HEK293T (cell line): ENCODE data around the gene PRXL2C.

ENCODE experiments used
- BHLHE40 ChIP-seq: fragments of 450-650 bp; IDR thresholded peaks from 2 replicates; pipeline ENCODE4 v1.6.1; 2016; ENCODE audit warnings: mild to moderate bottlenecking, moderate library complexity, borderline replicate concordance
- CTBP1 ChIP-seq: fragments of 450-650 bp; IDR thresholded peaks from 2 replicates; pipeline ENCODE4 v1.6.1; 2016; ENCODE audit warnings: borderline replicate concordance
- FOXA1 ChIP-seq: fragments of 450-650 bp; IDR thresholded peaks from 2 replicates; pipeline ENCODE4 v1.6.1; 2016; ENCODE audit warnings: mild to moderate bottlenecking
- FOXM1 ChIP-seq: fragments of 450-650 bp; IDR thresholded peaks from 2 replicates; pipeline ENCODE4 v1.6.1; 2017; ENCODE audit warnings: mild to moderate bottlenecking, borderline replicate concordance
- LEF1 ChIP-seq: fragments of 450-650 bp; IDR thresholded peaks from 2 replicates; pipeline ENCODE4 v1.6.1; 2017; ENCODE audit warnings: mild to moderate bottlenecking, borderline replicate concordance
- NFRKB ChIP-seq: fragments of 450-650 bp; IDR thresholded peaks from 2 replicates; pipeline ENCODE4 v1.6.1; 2016; ENCODE audit warnings: mild to moderate bottlenecking, moderate library complexity
- PKNOX1 ChIP-seq: fragments of 450-650 bp; IDR thresholded peaks from 2 replicates; pipeline ENCODE4 v1.6.1; 2016
- SUZ12 ChIP-seq: fragments of 450-650 bp; IDR thresholded peaks from 2 replicates; pipeline ENCODE4 v1.6.1; 2016; ENCODE audit warnings: mild to moderate bottlenecking
- TARDBP ChIP-seq: fragments of 450-650 bp; IDR thresholded peaks from 2 replicates; pipeline ENCODE4 v1.6.1; 2016
- ZNF384 ChIP-seq: fragments of 450-650 bp; IDR thresholded peaks from 2 replicates; pipeline ENCODE4 v1.6.1; 2016

DNA sequence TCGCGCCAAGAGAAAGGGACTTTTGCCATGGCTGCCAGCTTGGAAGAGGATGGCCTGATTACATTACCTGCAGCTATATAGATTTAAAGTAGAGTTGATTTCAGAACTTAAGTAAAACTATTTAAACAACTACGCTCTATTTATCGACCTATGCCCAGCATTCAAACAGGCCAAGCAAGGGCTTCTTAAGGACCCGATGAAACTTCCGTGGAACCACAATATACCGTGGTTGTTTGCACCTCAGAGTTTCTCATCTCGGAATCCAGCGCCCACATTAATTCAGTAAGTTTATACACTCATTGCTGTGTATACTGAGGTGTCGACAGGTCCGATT is 35.0 kb downstream of the PRXL2C start:
- TF ChIP-seq TARDBP (no peak), ZNF384 (no peak), PKNOX1 (no peak), CTBP1 (no peak), FOXM1 (no peak), NFRKB (no peak), BHLHE40 (no peak), FOXA1 (no peak), SUZ12 (no peak), LEF1 (no peak)
